Right lobe of liver (tissue), 4 donors: ENCODE results near the gene NAV2.

Experiments
- CTCF ChIP-seq, 4 donors: fragments of 200-600 bp in 3 of 4; fragments of 450-650 bp in 1 of 4; IDR thresholded peaks; one replicate each; pipeline versions ENCODE4 v1.5.1 to v1.8.0; 2016 to 2022; ENCODE audit warnings: antibody characterized with exemption in 4 of 4, mild to moderate bottlenecking in 2 of 4
- POLR2A ChIP-seq: fragments of 450-650 bp; IDR thresholded peaks from one replicate; pipeline ENCODE4 v1.6.1; 2017; ENCODE audit warnings: antibody characterized with exemption, mild to moderate bottlenecking
- donor health status: DM: no; HTN: no; CAD: no.
- donor health status: DM: no; HTN: no; CAD: no.
- donor health status: DM: no; HTN: yes; CAD: no.

GRCh38 chr11:20078846-20079245, 366.2 kb downstream of the NAV2 start:
- no peak for TF ChIP-seq CTCF (IDR thresholded peaks at IDR 0.05)
- no peak for TF ChIP-seq POLR2A
